IPS-18a (cell line): ENCODE measurements around the gene RASSF1.

Experiments used
- H3K27ac ChIP-seq: one replicate; pipeline ENCODE4 v1.5.1; 2013; ENCODE audit warnings: low read length
- H3K27me3 ChIP-seq: one replicate; pipeline ENCODE4 v1.6.1; 2013; ENCODE audit warnings: mild to moderate bottlenecking, low read length; ENCODE audit not compliant: control insufficient read depth, insufficient read depth
- H3K36me3 ChIP-seq: one replicate; pipeline ENCODE4 v1.6.1; 2013; ENCODE audit warnings: low read depth, low read length; ENCODE audit not compliant: control insufficient read depth
- H3K4me1 ChIP-seq: one replicate; pipeline ENCODE4 v1.6.1; 2013; ENCODE audit warnings: low read depth, low read length; ENCODE audit not compliant: control insufficient read depth
- H3K4me3 ChIP-seq: one replicate; pipeline ENCODE4 v1.5.1; 2013; ENCODE audit warnings: low read length
- H3K9ac ChIP-seq: one replicate; pipeline ENCODE4 v1.6.1; 2013; ENCODE audit warnings: mild to moderate bottlenecking, low read length, moderate library complexity
- H3K9me3 ChIP-seq: one replicate; pipeline ENCODE4 v1.6.1; 2013; ENCODE audit warnings: low read depth, low read length; ENCODE audit not compliant: control insufficient read depth

RASSF1 gene, protein sequence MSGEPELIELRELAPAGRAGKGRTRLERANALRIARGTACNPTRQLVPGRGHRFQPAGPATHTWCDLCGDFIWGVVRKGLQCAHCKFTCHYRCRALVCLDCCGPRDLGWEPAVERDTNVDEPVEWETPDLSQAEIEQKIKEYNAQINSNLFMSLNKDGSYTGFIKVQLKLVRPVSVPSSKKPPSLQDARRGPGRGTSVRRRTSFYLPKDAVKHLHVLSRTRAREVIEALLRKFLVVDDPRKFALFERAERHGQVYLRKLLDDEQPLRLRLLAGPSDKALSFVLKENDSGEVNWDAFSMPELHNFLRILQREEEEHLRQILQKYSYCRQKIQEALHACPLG

GRCh38 chr3:50340448-50341329, at the start of gene RASSF1:
Gene RASSF1, minus strand, starts transcription at chr3:50340836. Its CDS starts 31 bp downstream, at chr3:50340805.
- peak within 1 kb of the TSS; percentile 8 for H3K4me3 ChIP-seq
- H3K9ac ChIP-seq, result no peak within 1 kb of the TSS
- H3K27ac ChIP-seq, result no peak within 1 kb of the TSS
- no peaks in the 10 kb centered on the region for H3K9me3 ChIP-seq
- H3K36me3 ChIP-seq, result no peaks in the 10 kb centered on the region
- H3K4me1 ChIP-seq, result peaks cover 5% of the 10 kb centered on the region
- H3K27me3 ChIP-seq, result peaks cover 62% of the 10 kb centered on the region

DNA sequence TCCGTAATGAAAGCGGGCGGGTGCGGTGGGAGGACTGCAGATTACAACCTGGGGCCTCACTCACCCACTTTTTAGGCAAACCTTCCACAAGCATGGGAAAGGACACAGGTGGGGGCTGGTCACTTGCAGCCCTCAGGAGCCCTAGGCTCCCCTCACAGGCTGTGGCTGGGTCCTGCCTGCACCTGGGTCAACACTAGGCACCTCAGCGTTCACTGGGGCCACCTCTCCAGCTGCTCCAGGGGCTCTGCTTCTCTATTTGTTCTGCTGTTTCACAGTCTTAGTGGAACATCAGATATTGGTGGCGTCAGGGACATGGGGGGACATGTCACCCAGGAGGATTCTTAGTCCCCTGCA, 48.8 kb upstream of the RASSF1 start:
- H3K4me1 ChIP-seq, result no peaks in the 10 kb centered on the region
- H3K4me3 ChIP-seq, result no peak overlapping the region
- no peak overlapping the region for H3K27ac ChIP-seq
- no peaks in the 10 kb centered on the region for H3K9me3 ChIP-seq
- H3K9ac ChIP-seq, result no peak overlapping the region
- no peaks in the 10 kb centered on the region for H3K27me3 ChIP-seq
- no peaks in the 10 kb centered on the region for H3K36me3 ChIP-seq

- Histone ChIP-seq H3K4me3 (no peak overlapping the region), H3K27me3 (no peaks in the 10 kb centered on the region), H3K4me1 (no peaks in the 10 kb centered on the region), H3K9me3 (no peaks in the 10 kb centered on the region), H3K27ac (no peak overlapping the region), H3K9ac (no peak overlapping the region), H3K36me3 (no peaks in the 10 kb centered on the region)
Observed at GRCh38 chr3:50388720-50389413, 48.2 kb upstream of the RASSF1 start.

DNA sequence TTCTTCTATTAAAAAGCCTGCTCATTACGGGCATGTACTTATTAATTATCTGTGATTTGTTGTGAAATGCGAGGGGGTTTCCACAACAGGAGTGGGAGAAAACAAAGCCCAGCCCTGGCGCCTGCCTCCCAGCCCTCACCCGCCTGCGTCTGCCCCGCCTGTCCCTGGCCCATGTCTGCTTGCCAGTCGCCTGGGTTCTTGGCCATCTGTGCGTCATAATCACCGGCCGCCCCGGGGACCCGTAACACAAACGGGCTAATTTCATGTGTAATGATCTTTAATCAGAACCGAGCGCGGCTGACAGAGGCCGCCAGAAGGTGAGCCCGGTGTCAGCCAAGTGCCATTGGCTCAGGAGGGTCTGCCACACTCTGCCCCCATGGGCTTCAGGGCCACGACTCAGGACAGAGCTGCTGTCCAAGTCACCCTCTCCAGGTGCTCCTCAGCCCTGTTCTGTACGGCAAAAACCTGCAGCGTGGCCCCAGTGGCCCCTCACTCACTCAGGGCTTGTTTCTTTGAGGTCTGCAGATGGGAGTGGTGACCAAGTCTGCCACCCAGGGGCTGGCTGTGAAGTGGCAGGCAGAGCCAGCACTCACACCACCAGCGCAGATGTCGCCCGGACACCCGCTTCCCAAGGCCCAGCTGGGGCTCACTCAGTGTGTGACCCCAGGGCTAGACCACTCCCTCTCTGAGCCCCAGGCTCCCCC, 47.5 kb upstream of the RASSF1 start:
- Histone ChIP-seq H3K27ac (no peak overlapping the region), H3K9me3 (no peaks in the 10 kb centered on the region), H3K36me3 (no peaks in the 10 kb centered on the region), H3K4me1 (no peaks in the 10 kb centered on the region), H3K27me3 (no peaks in the 10 kb centered on the region), H3K4me3 (no peak overlapping the region), H3K9ac (no peak overlapping the region)

GRCh38 chr3:50385754-50386153, 45.1 kb upstream of the RASSF1 start:
- H3K27ac ChIP-seq, result no peak overlapping the region
- H3K9me3 ChIP-seq, result no peaks in the 10 kb centered on the region
- no peaks in the 10 kb centered on the region for H3K27me3 ChIP-seq
- H3K9ac ChIP-seq, result no peak overlapping the region
- H3K36me3 ChIP-seq, result no peaks in the 10 kb centered on the region
- H3K4me1 ChIP-seq, result no peaks in the 10 kb centered on the region
- no peak overlapping the region for H3K4me3 ChIP-seq

- Histone ChIP-seq H3K9ac (no peak overlapping the region), H3K4me1 (no peaks in the 10 kb centered on the region), H3K27ac (no peak overlapping the region), H3K27me3 (no peaks in the 10 kb centered on the region), H3K36me3 (no peaks in the 10 kb centered on the region), H3K9me3 (no peaks in the 10 kb centered on the region), H3K4me3 (no peak overlapping the region)
Observed at GRCh38 chr3:50383750-50384149, 43.1 kb upstream of the RASSF1 start.

- H3K4me1 ChIP-seq, result no peaks in the 10 kb centered on the region
- no peak overlapping the region for H3K9ac ChIP-seq
- no peaks in the 10 kb centered on the region for H3K27me3 ChIP-seq
- no peak overlapping the region for H3K4me3 ChIP-seq
- no peaks in the 10 kb centered on the region for H3K36me3 ChIP-seq
- H3K27ac ChIP-seq, result no peak overlapping the region
- no peaks in the 10 kb centered on the region for H3K9me3 ChIP-seq
Observed at GRCh38 chr3:50382722-50383121, 42.1 kb upstream of the RASSF1 start.

DNA sequence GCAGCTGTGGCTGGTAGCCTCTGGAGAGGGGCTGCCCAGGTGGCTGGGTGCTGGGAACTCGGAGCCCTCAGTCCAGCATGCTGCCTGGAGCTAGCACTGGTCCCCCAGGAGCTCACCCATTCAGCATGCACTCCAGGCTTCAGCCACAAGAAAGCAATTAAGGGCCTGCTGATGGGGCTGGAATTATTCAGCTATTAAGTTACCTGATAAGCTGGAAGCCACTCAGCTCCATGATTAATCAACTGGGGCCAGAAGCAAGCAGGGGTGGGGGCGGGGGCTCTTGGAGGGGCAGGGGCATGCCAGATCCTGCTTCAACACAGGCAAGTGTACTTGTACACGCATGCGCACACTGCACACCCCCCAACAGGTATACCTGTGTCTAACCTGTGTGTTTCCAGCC, 40.7 kb upstream of the RASSF1 start:
- Histone ChIP-seq H3K9ac (no peak overlapping the region), H3K4me1 (no peaks in the 10 kb centered on the region), H3K4me3 (no peak overlapping the region), H3K9me3 (no peaks in the 10 kb centered on the region), H3K27ac (no peak overlapping the region), H3K27me3 (no peaks in the 10 kb centered on the region), H3K36me3 (no peaks in the 10 kb centered on the region)

GRCh38 chr3:50380405-50381085, 39.9 kb upstream of the RASSF1 start:
- Histone ChIP-seq H3K27me3 (no peaks in the 10 kb centered on the region), H3K27ac (no peak overlapping the region), H3K9ac (no peak overlapping the region), H3K4me3 (no peak overlapping the region), H3K36me3 (no peaks in the 10 kb centered on the region), H3K9me3 (no peaks in the 10 kb centered on the region), H3K4me1 (no peaks in the 10 kb centered on the region)

- no peaks in the 10 kb centered on the region for H3K36me3 ChIP-seq
- H3K9me3 ChIP-seq, result no peaks in the 10 kb centered on the region
- H3K4me3 ChIP-seq, result no peak overlapping the region
- no peak overlapping the region for H3K9ac ChIP-seq
- H3K4me1 ChIP-seq, result peaks cover 5% of the 10 kb centered on the region
- H3K27me3 ChIP-seq, result no peaks in the 10 kb centered on the region
- H3K27ac ChIP-seq, result no peak overlapping the region
Observed at GRCh38 chr3:50378757-50379156, 38.1 kb upstream of the RASSF1 start.

DNA sequence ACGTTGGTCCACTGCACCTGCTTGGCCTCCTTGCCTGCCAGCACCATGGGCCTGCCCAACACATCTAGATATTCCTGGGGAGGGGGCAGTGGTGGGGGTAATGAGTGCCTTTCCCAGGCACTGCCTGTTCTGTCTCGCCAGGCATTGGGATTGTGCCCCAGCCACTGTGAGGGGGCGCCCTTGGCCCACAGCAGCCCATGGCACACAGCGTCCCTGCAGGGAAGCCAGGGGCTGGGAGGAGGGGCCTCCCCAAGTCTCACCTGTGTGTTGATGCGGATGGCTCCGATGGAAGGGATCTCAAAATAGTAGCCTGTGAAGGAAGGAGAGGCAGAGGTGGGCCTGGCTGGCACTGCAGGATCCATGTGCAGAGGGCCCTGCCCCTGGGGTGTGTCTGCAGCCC, 37.4 kb upstream of the RASSF1 start:
- no peaks in the 10 kb centered on the region for H3K27me3 ChIP-seq
- H3K9ac ChIP-seq, result no peak overlapping the region
- H3K27ac ChIP-seq, result no peak overlapping the region
- H3K36me3 ChIP-seq, result no peaks in the 10 kb centered on the region
- H3K4me3 ChIP-seq, result no peak overlapping the region
- H3K4me1 ChIP-seq, result peaks cover 5% of the 10 kb centered on the region
- no peaks in the 10 kb centered on the region for H3K9me3 ChIP-seq
